ENCODE measurements around the gene MAP3K4. TPM values are rescaled to one million over a fixed set of nuclear protein-coding genes. Genes with fewer than 3 reads are reported as not detected.

The MAP3K4 gene
- total RNA-seq, 4 donors from 2014 or later = 17.2 to 35.2 (median 23.7) TPM

- no peaks in the 10 kb centered on the region for H3K27me3 ChIP-seq
- in situ Hi-C loops (cut with MboI; ENCODE audit: low pct_ligation_motif_present in 1 of 4, low pct_unique_long_range_greater_than_20kb in 1 of 4, low sequenced_read_pairs in 3 of 4) (loop anchor here in 1 of 4 donors (25.0 kb wide), 1 partner anchor 222 kb away; no protein-coding TSS in a partner anchor), intact Hi-C loops (cut with DNase I; ENCODE audit: low total_unique reads) (no loop called here)
- no peak for DNase-seq
- H3K4me1 ChIP-seq = no peaks in the 10 kb centered on the region
- H3K27ac ChIP-seq = no peak overlapping the region
- no peaks in the 10 kb centered on the region for H3K36me3 ChIP-seq
- TF ChIP-seq EP300 (IDR thresholded peaks at IDR 0.05; ENCODE audit: low read depth) = no peak
- TF ChIP-seq POLR2A (IDR thresholded peaks at IDR 0.05) = no peak
- no peak for TF ChIP-seq POLR2AphosphoS5 (IDR thresholded peaks at IDR 0.05)
- TF ChIP-seq CTCF (IDR thresholded peaks at IDR 0.05) = no peak
- no peaks in the 10 kb centered on the region for H3K9me3 ChIP-seq
- H3K4me3 ChIP-seq = no peak overlapping the region
- 90% methylated on average over 10 of the region's 10 CpGs; no CpG with 5 or more reads in 1 of the 2 donors for WGBS, 2 donors (ENCODE audit: low coverage in 1 of 2)
Measured at GRCh38 chr6:161140554-161140875, 148.9 kb downstream of the MAP3K4 start.

- TF ChIP-seq CTCF (IDR thresholded peaks at IDR 0.05) = no peak
- no peak for TF ChIP-seq POLR2AphosphoS5 (IDR thresholded peaks at IDR 0.05)
- no peak for TF ChIP-seq EP300 (IDR thresholded peaks at IDR 0.05; ENCODE audit: low read depth)
- no peak for TF ChIP-seq POLR2A (IDR thresholded peaks at IDR 0.05)
- in situ Hi-C loops (cut with MboI; ENCODE audit: low pct_ligation_motif_present in 1 of 4, low pct_unique_long_range_greater_than_20kb in 1 of 4, low sequenced_read_pairs in 3 of 4) (loop anchor here in 1 of 4 donors (25.0 kb wide), 1 partner anchor 221 kb away; no protein-coding TSS in a partner anchor), intact Hi-C loops (cut with DNase I; ENCODE audit: low total_unique reads) (no loop called here)
- DNase-seq = no peak
- Histone ChIP-seq H3K9me3 (no peaks in the 10 kb centered on the region), H3K27me3 (no peaks in the 10 kb centered on the region), H3K36me3 (no peaks in the 10 kb centered on the region), H3K27ac (no peak overlapping the region), H3K4me1 (no peaks in the 10 kb centered on the region), H3K4me3 (no peak overlapping the region)
- 17 to 87% methylated on average over 1 to 11 of the region's 11 CpGs for WGBS, 2 donors (ENCODE audit: low coverage in 1 of 2)
Measured at GRCh38 chr6:161141173-161141572, 149.6 kb downstream of the MAP3K4 start.

- no peak for TF ChIP-seq POLR2AphosphoS5 (IDR thresholded peaks at IDR 0.05)
- no peak for TF ChIP-seq CTCF (IDR thresholded peaks at IDR 0.05)
- no peak for TF ChIP-seq POLR2A (IDR thresholded peaks at IDR 0.05)
- TF ChIP-seq EP300 (IDR thresholded peaks at IDR 0.05; ENCODE audit: low read depth) = no peak
- Histone ChIP-seq H3K27ac (no peak overlapping the region), H3K4me3 (no peak overlapping the region), H3K36me3 (no peaks in the 10 kb centered on the region), H3K27me3 (no peaks in the 10 kb centered on the region), H3K4me1 (no peaks in the 10 kb centered on the region), H3K9me3 (no peaks in the 10 kb centered on the region)
- in situ Hi-C loops (cut with MboI; ENCODE audit: low pct_ligation_motif_present in 1 of 4, low pct_unique_long_range_greater_than_20kb in 1 of 4, low sequenced_read_pairs in 3 of 4) (loop anchor here in 1 of 4 donors (25.0 kb wide), 1 partner anchor 219 kb away; no protein-coding TSS in a partner anchor), intact Hi-C loops (cut with DNase I; ENCODE audit: low total_unique reads) (no loop called here)
- WGBS, 2 donors (ENCODE audit: low coverage in 1 of 2) = 82 to 100% methylated on average over 2 to 5 of the region's 5 CpGs
- DNase-seq = no peak
Measured at GRCh38 chr6:161142957-161143296, 151.4 kb downstream of the MAP3K4 start.

GRCh38 chr6:161143663-161144430, 152.3 kb downstream of the MAP3K4 start:
- Histone ChIP-seq H3K9me3 (no peaks in the 10 kb centered on the region), H3K27ac (no peak overlapping the region), H3K4me1 (no peaks in the 10 kb centered on the region), H3K27me3 (no peaks in the 10 kb centered on the region), H3K36me3 (no peaks in the 10 kb centered on the region), H3K4me3 (no peak overlapping the region)
- no peak for TF ChIP-seq EP300 (IDR thresholded peaks at IDR 0.05; ENCODE audit: low read depth)
- TF ChIP-seq CTCF (IDR thresholded peaks at IDR 0.05) = no peak
- TF ChIP-seq POLR2AphosphoS5 (IDR thresholded peaks at IDR 0.05) = no peak
- TF ChIP-seq POLR2A (IDR thresholded peaks at IDR 0.05) = no peak
- WGBS, 2 donors (ENCODE audit: low coverage in 1 of 2) = 90 to 100% methylated on average over 3 to 11 of the region's 11 CpGs
- in situ Hi-C loops (cut with MboI; ENCODE audit: low pct_ligation_motif_present in 1 of 4, low pct_unique_long_range_greater_than_20kb in 1 of 4, low sequenced_read_pairs in 3 of 4) (loop anchor here in 1 of 4 donors (25.0 kb wide), 1 partner anchor 218 kb away; no protein-coding TSS in a partner anchor), intact Hi-C loops (cut with DNase I; ENCODE audit: low total_unique reads) (no loop called here)
- DNase-seq = no peak
